Uterus (tissue), 4 donors: ENCODE results near the gene TMEM87A. TPM values are rescaled to one million over a fixed set of nuclear protein-coding genes. Genes with fewer than 3 reads are reported as not detected.

Experiments
- DNase-seq, 2 donors: peaks; one replicate each; pipeline ENCODE4 v3.0.0-alpha.2; 2019 to 2020
- H3K27ac ChIP-seq, 2 donors: fragments of 200-600 bp; sonication (generic); 1 replicate in 1 of 2; 2 replicates in 1 of 2; pipeline ENCODE4 v1.5.1; 2016 to 2018
- H3K27me3 ChIP-seq, 2 donors: fragments of 200-600 bp; sonication (generic); one replicate each; pipeline ENCODE4 v1.5.1; 2018 to 2019; ENCODE audit warnings: control low read depth in 1 of 2
- H3K36me3 ChIP-seq, 2 donors: fragments of 200-600 bp; sonication (generic); one replicate each; pipeline ENCODE4 v1.5.1; 2019; ENCODE audit warnings: control low read depth in 1 of 2
- H3K4me1 ChIP-seq, 2 donors: fragments of 200-600 bp; sonication (generic); one replicate each; pipeline ENCODE4 v1.5.1; 2018 to 2019; ENCODE audit warnings: control low read depth in 1 of 2
- H3K4me3 ChIP-seq, 2 donors: fragments of 200-600 bp; sonication (generic); 1 replicate in 1 of 2; 2 replicates in 1 of 2; pipeline ENCODE4 v1.5.1; 2018 to 2019; ENCODE audit warnings: mild to moderate bottlenecking in 1 of 2
- H3K9me3 ChIP-seq, 2 donors: fragments of 200-600 bp; sonication (generic); one replicate each; pipeline ENCODE4 v1.5.1; 2019; ENCODE audit warnings: control low read depth in 1 of 2
- POLR2A ChIP-seq, 2 donors: fragments of 450-650 bp; IDR thresholded peaks; one replicate each; pipeline ENCODE4 v1.6.1; 2016; ENCODE audit warnings: antibody characterized with exemption in 2 of 2, mild to moderate bottlenecking in 1 of 2, moderate library complexity in 1 of 2
- intact Hi-C: fragments of 100-400 bp; cut with DNase I; formaldehyde crosslinking; loops from one replicate; pipeline ENCODE4 v1.15.1; 2023; ENCODE audit warnings: low total_unique reads
- total RNA-seq, 4 donors: library from RNA; depleted of rRNA in 3 of 4; stranded (reverse); fragments of >200 nt in 3 of 4; gene quantifications; one replicate each; pipeline versions ENCODE4 v1.1.0 to v1.2.4, GENCODE V29; 2014 to 2023
- TF ChIP-seq, protein P1 (sequence below), 4 experiments: fragments of 200-600 bp in 2 of 4; fragments of 450-650 bp in 2 of 4; sonication (generic) in 2 of 4; IDR thresholded peaks; one replicate each; pipeline ENCODE4 v1.5.1; 2016 to 2019; ENCODE audit warnings: antibody characterized with exemption in 4 of 4, mild to moderate bottlenecking in 2 of 4, moderate library complexity in 1 of 4
- donor health status: DM: yes; HTN: yes; CAD: no.

TMEM87A gene
- total RNA-seq, 4 donors from 2014 or later: 25.4 to 96.5 (median 66.6) TPM

DNA sequence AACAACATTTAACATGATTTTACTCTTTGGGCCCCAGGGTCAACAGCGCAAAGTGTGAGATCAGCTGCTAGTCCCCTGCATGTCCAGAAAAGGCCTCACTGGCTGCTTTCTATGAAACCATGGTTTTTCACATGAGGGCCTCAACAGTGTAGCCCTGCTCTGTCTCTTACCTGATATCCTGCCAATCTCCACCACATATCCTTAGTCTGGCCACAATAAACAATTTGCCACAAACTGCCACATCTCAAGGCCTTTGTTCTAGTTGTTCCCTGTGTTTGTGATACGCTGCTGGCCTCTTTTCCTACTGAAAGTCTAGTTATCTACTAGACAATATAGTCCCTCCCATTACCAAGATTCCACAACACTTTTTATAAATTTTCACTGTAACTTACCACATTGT, 82.9 kb downstream of the TMEM87A start:
- Histone ChIP-seq H3K4me1 (no peaks in the 10 kb centered on the region), H3K4me3 (no peak overlapping the region), H3K27me3 (no peaks in the 10 kb centered on the region), H3K27ac (no peak overlapping the region), H3K36me3 (no peaks in the 10 kb centered on the region), H3K9me3 (no peaks in the 10 kb centered on the region)
- DNase-seq: no peak
- intact Hi-C loops: no loop called here
- TF ChIP-seq, protein P1, sequence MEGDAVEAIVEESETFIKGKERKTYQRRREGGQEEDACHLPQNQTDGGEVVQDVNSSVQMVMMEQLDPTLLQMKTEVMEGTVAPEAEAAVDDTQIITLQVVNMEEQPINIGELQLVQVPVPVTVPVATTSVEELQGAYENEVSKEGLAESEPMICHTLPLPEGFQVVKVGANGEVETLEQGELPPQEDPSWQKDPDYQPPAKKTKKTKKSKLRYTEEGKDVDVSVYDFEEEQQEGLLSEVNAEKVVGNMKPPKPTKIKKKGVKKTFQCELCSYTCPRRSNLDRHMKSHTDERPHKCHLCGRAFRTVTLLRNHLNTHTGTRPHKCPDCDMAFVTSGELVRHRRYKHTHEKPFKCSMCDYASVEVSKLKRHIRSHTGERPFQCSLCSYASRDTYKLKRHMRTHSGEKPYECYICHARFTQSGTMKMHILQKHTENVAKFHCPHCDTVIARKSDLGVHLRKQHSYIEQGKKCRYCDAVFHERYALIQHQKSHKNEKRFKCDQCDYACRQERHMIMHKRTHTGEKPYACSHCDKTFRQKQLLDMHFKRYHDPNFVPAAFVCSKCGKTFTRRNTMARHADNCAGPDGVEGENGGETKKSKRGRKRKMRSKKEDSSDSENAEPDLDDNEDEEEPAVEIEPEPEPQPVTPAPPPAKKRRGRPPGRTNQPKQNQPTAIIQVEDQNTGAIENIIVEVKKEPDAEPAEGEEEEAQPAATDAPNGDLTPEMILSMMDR (IDR thresholded peaks at IDR 0.05): no peak
- no peak for TF ChIP-seq POLR2A (IDR thresholded peaks at IDR 0.05)

DNA sequence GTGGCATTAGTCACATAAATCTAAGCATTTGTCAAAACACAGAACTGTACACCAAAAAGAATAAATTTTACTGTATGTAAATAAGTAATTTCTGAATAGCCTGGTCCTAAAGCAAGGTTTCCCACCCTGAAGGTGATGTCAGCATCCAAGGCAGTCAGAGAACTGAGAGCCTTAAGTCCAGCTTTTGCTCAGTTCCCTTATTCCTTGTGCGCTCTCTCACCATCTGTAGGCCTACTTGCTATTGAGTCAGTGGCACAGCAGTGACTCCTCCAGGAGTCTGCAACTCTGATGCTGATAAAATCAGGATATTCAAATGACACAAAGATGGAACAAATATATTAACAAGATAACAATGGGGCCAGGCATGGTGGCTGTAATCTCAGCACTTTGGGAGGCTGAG, 87.4 kb downstream of the TMEM87A start:
- no peaks in the 10 kb centered on the region for H3K4me1 ChIP-seq
- H3K27me3 ChIP-seq: no peaks in the 10 kb centered on the region
- no peak overlapping the region for H3K27ac ChIP-seq
- H3K36me3 ChIP-seq: no peaks in the 10 kb centered on the region
- no peak for TF ChIP-seq POLR2A (IDR thresholded peaks at IDR 0.05)
- TF ChIP-seq, protein P1 (IDR thresholded peaks at IDR 0.05): no peak
- intact Hi-C loops: no loop called here
- DNase-seq: no peak
- no peaks in the 10 kb centered on the region for H3K9me3 ChIP-seq
- H3K4me3 ChIP-seq: no peak overlapping the region

DNA sequence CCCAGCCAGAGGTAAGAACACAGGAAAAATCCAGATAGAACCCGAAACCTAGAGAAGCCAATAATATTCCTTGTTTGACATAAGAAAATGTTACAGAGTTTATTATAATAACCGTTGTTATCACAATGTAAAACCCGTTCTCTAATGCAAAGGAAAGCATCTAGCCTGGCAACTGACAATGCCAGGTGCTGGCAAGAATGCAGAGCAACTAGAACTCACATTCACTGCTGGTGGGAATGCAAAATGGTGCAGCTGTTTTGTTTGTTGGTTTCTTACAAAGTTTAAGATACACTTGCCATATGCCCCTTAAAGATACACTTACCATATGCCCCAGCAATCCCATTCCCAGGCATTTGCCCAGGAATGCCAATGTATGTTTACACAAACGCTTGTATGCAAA, 88.5 kb downstream of the TMEM87A start:
- no peak for DNase-seq
- Histone ChIP-seq H3K9me3 (no peaks in the 10 kb centered on the region), H3K4me3 (no peak overlapping the region), H3K36me3 (no peaks in the 10 kb centered on the region), H3K27ac (no peak overlapping the region), H3K4me1 (no peaks in the 10 kb centered on the region), H3K27me3 (no peaks in the 10 kb centered on the region)
- intact Hi-C loops: no loop called here
- no peak for TF ChIP-seq POLR2A (IDR thresholded peaks at IDR 0.05)

DNA sequence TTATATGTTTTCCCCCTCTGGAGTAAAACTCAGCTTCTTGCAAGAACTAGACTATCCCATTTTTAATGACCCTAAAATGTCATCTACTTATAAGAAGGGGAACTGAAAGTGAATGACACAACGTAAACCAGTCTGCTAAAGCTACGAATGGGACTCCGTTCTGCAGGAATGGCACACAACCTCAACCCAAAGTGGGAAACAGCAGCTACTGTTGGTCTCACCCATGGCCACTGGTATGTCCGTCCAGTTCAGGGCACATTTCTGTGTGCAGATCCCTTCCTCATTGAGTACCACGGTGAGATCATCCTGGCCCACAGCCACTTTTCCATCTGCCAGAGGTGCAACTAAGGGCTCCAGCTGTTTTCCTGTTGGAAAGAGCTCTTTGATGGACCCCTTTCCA, 88.9 kb downstream of the TMEM87A start:
- DNase-seq: no peak
- Histone ChIP-seq H3K4me1 (no peaks in the 10 kb centered on the region), H3K9me3 (no peaks in the 10 kb centered on the region), H3K27me3 (no peaks in the 10 kb centered on the region), H3K27ac (no peak overlapping the region), H3K36me3 (no peaks in the 10 kb centered on the region), H3K4me3 (no peak overlapping the region)
- intact Hi-C loops: no loop called here
- TF ChIP-seq, protein P1 (IDR thresholded peaks at IDR 0.05): no peak
- no peak for TF ChIP-seq POLR2A (IDR thresholded peaks at IDR 0.05)

DNA sequence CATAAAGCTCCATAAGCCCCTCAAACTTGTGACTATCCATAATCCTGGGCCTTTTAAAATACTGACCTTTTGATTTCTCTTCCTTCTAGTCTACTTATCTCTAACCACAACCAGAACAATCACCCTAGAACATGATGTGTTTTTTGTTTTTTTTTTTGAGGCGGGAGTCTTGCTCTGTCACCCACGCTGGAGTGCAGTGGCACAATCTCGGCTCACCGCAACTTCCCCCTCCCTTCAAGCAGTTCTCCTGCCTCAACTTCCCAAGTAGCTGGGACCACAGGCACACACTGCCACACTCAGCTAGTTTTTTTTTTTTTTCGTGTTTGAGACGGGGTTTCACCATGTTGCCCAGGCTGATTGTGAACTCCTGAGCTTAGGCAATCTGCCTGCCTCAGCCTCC, 90.3 kb downstream of the TMEM87A start:
- Histone ChIP-seq H3K27me3 (no peaks in the 10 kb centered on the region), H3K36me3 (no peaks in the 10 kb centered on the region), H3K4me1 (no peaks in the 10 kb centered on the region), H3K9me3 (no peaks in the 10 kb centered on the region), H3K27ac (no peak overlapping the region), H3K4me3 (no peak overlapping the region)
- intact Hi-C loops: no loop called here
- no peak for DNase-seq
- no peak for TF ChIP-seq POLR2A (IDR thresholded peaks at IDR 0.05)
- TF ChIP-seq, protein P1 (IDR thresholded peaks at IDR 0.05): no peak

DNA sequence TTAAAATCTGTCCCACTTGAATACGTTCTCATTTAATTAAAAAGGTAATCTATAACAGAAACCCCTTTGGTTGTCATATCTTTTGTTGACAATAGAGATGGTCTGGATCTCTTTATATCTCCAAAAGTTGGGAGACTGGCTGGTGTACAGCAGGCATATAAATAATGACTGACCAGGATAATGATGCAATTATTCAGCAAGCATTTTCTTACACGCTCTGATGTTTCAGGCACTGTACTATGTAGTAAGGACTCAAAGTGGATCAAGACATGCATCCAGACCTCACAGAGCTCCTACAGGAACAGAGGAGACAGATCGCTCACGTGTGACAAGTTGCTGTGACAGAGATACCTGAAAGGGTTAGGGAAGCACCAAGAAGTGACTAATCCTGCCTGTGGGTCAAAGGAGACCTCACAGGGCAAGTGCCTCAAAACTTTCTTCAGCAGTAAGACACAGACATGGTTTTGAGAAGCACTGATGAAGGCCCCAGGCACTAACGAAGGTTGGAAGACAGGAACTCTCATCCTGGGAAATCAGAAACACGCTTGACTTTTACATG, 90.8 kb downstream of the TMEM87A start:
- TF ChIP-seq, protein P1 (IDR thresholded peaks at IDR 0.05): no peak
- no peak for TF ChIP-seq POLR2A (IDR thresholded peaks at IDR 0.05)
- Histone ChIP-seq H3K27me3 (no peaks in the 10 kb centered on the region), H3K4me1 (no peaks in the 10 kb centered on the region), H3K36me3 (no peaks in the 10 kb centered on the region), H3K9me3 (no peaks in the 10 kb centered on the region), H3K27ac (no peak overlapping the region), H3K4me3 (no peak overlapping the region)
- intact Hi-C loops: no loop called here
- no peak for DNase-seq
